ENCODE data around the gene SLC18B1. TPM values are rescaled to one million over a fixed set of nuclear protein-coding genes. Genes with fewer than 3 reads are reported as not detected.

The SLC18B1 gene
- total RNA-seq, 2 experiments from 2014 or later = 9.1 to 9.3 TPM

GRCh38 chr6:132728616-132729015 lies 69.8 kb downstream of the SLC18B1 start:
- CTCF ChIA-PET = interaction anchor here (0.5 kb wide), 1 partner anchor 1791 kb away, joined by 4 read pairs; no protein-coding TSS in a partner anchor
- H3K36me3 Mint-ChIP-seq (ENCODE audit: low read depth) = no peaks in the 10 kb centered on the region
- DNase-seq = no peak
- POLR2A ChIA-PET = no interaction called here
- H3K27ac Mint-ChIP-seq = no peak overlapping the region
- peaks cover 24% of the 10 kb centered on the region for H3K4me1 Mint-ChIP-seq
- H3K9me3 Mint-ChIP-seq = no peaks in the 10 kb centered on the region
- H3K27me3 Mint-ChIP-seq = no peaks in the 10 kb centered on the region
- no peak overlapping the region for H3K4me3 Mint-ChIP-seq

GRCh38 chr6:132726608-132726975 lies 71.8 kb downstream of the SLC18B1 start:
- H3K27ac Mint-ChIP-seq = no peak overlapping the region
- no peaks in the 10 kb centered on the region for H3K36me3 Mint-ChIP-seq (ENCODE audit: low read depth)
- H3K27me3 Mint-ChIP-seq = no peaks in the 10 kb centered on the region
- no peak overlapping the region for H3K4me3 Mint-ChIP-seq
- ChIA-PET CTCF (no interaction called here), POLR2A (no interaction called here)
- no peaks in the 10 kb centered on the region for H3K9me3 Mint-ChIP-seq
- DNase-seq = no peak
- peaks cover 20% of the 10 kb centered on the region for H3K4me1 Mint-ChIP-seq

- POLR2A ChIA-PET = no interaction called here
- Mint-ChIP-seq H3K9me3 (no peaks in the 10 kb centered on the region), H3K27me3 (no peaks in the 10 kb centered on the region), H3K27ac (peak overlapping the region; percentile 47), H3K4me3 (no peak overlapping the region), H3K4me1 (peaks cover 20% of the 10 kb centered on the region), H3K36me3 (ENCODE audit: low read depth) (no peaks in the 10 kb centered on the region)
- CTCF ChIA-PET = no interaction called here
- no peak for DNase-seq
These were observed 72.4 kb downstream of the SLC18B1 start for GRCh38 chr6:132725947-132726607.

- no peaks in the 10 kb centered on the region for H3K36me3 Mint-ChIP-seq (ENCODE audit: low read depth)
- no peaks in the 10 kb centered on the region for H3K27me3 Mint-ChIP-seq
- POLR2A ChIA-PET = no interaction called here
- H3K4me1 Mint-ChIP-seq = peaks cover 20% of the 10 kb centered on the region
- no peak for DNase-seq
- no peak overlapping the region for H3K27ac Mint-ChIP-seq
- no peaks in the 10 kb centered on the region for H3K9me3 Mint-ChIP-seq
- H3K4me3 Mint-ChIP-seq = no peak overlapping the region
- CTCF ChIA-PET = no interaction called here
These were observed 73.0 kb downstream of the SLC18B1 start for GRCh38 chr6:132725471-132725870.

- Mint-ChIP-seq H3K27me3 (peaks cover 2% of the 10 kb centered on the region), H3K27ac (no peak overlapping the region), H3K9me3 (no peaks in the 10 kb centered on the region), H3K36me3 (ENCODE audit: low read depth) (no peaks in the 10 kb centered on the region), H3K4me3 (no peak overlapping the region), H3K4me1 (no peaks in the 10 kb centered on the region)
- ChIA-PET POLR2A (no interaction called here), CTCF (interaction anchor here (0.6 to 0.7 kb wide), 2 partner anchors 57 to 1354 kb away, joined by 3 read pairs; no protein-coding TSS in a partner anchor)
- DNase-seq = no peak
These were observed 78.5 kb downstream of the SLC18B1 start for GRCh38 chr6:132719736-132720448.

Other genes with a start within 250 kb of the SLC18B1 start
- gene TAAR8, start 246.0 kb downstream of the SLC18B1 start, total RNA-seq = not detected
- gene TAAR6, start 228.3 kb downstream of the SLC18B1 start, total RNA-seq = not detected
- not detected for gene TAAR5, start 208.9 kb downstream of the SLC18B1 start, total RNA-seq
- gene TAAR2, start 174.4 kb downstream of the SLC18B1 start, total RNA-seq = not detected
- not detected for gene TAAR1, start 139.5 kb downstream of the SLC18B1 start, total RNA-seq
- gene VNN1, start 84.6 kb downstream of the SLC18B1 start, total RNA-seq = not detected
- gene VNN2, start 40.7 kb downstream of the SLC18B1 start, total RNA-seq = 10 to 100 TPM; 12.8 to 16.1 TPM
- gene RPS12, start 15.9 kb upstream of the SLC18B1 start, total RNA-seq = 1,000 to 10,000 TPM in 1 of 2 experiments, 100 to 1,000 TPM in 1; 911 to 1,438 TPM